GM19025 (cell line): ENCODE measurements around the gene F11R.
"Not testable (repeated sequence)": the region's sequence is repeated elsewhere in the genome, so short reads cannot be mapped to it uniquely, and the experiment has no call there.

Experiments used
- ATAC-seq: cut with Tn5 transposase; IDR thresholded peaks from one replicate; pipeline ENCODE4 v1.9.1; 2021; ENCODE audit warnings: mild to moderate bottlenecking, low read depth, moderate library complexity; ENCODE audit not compliant: unreplicated experiment

The F11R gene

DNA sequence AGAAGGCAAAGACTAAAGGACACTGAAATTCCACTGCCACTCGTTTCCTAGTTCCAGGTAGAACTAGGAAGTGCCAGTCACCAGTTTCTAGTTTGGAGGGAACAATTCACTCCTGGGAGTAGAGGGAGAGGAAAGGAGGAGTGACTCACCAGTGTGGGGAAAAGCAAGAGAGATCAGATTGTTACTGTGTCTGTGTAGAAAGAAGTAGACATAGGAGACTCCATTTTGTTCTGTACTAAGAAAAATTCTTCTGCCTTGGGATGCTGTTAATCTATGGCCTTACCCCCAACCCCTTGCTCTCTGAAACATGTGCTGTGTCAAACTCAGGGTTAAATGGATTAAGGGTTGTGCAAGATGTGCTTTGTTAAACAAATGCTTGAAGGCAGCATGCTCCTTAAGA, 4.3 kb downstream of the F11R start:
- not testable (repeated sequence) for ATAC-seq

- ATAC-seq: peak; percentile 71
Measured at GRCh38 chr1:161013488-161014230, 7.3 kb downstream of the F11R start.

GRCh38 chr1:161013131-161013487, 7.8 kb downstream of the F11R start:
- ATAC-seq: no peak

DNA sequence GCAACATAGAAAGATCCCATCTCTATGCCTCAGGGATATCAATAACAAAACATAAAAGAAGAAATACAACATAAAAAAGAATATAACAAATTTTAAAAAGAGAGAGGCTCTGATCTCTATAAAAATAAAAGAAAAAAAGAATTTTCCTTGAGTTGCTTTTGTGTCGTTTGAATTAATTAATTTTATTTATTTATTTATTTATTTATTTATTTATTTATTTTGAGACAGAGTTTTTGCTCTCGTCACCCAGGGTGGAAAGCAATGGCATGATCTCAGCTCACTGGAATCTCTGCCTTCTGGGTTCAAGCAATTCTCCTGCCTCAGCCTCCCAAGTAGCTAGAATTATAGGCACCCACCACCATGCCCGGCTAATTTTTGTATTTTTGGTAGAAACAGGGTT, 8.5 kb downstream of the F11R start:
- no peak for ATAC-seq

- no peak for ATAC-seq
Measured at GRCh38 chr1:161009602-161010211, 11.2 kb downstream of the F11R start.

DNA sequence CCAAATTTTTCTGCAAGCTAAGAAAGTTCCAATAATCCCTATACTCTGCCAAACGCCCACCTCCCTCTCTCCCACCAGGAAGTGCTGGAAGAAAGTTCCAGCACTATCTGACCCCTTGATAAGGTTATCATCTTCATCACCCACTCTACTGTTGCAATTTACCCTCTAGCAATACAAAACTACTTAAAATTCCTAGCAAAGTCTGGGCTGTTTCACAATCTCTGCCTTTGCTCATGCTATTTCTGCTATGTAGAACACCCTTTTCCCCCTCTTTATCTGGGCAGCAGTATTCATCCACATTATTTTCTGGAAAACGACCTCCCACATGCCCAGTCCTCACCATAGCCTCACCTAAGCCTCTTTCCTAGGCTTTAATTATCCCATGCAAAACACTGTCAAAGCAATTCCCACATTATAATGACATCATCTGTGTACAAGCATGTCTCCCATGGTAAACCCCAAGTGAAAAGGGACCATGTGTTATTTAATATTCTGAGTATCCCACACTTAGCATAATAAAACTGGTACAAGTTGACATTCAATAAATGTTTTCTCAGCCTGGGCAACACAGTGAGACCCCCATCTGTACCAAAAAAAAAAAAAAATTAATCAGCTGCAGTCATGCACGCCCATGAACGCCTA, 12.0 kb downstream of the F11R start:
- no peak for ATAC-seq

DNA sequence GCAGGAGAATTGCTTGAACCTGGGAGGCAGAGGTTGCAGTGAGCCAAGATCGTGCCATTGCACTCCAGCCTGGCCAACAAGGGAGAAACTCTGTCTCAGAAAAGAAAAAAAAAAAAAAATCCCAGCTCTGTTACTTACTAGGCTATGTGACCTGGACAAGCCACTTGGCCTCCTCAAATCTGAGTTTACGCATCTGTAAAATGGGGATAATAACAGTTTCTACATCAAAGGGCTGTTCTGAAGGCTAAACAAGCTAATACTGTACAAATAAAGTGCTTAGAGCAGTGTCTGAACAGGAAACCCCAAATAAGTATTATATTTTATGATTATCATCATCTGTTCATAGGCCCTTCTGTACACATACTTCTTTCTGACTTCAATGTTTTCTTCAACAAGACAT, 13.6 kb downstream of the F11R start:
- no peak for ATAC-seq

DNA sequence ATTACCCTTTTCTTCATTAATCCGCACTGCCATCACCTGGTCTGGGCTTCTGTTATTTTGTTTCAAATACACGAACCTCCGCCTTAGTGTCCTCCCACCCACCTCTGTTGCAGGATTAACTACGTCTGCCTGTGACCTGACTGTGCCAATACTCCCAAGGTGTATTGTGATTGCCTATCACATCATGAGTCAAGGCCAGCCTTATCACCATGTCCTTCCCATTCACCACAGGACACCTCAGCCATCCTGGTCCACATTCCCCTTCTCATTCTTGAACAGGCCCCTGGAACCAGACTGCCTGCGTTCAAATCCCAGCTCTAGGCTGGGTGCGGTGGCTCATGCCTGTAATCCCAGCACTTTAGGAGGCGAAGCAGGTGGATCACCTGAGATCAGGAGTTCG, 14.4 kb downstream of the F11R start:
- ATAC-seq: no peak

DNA sequence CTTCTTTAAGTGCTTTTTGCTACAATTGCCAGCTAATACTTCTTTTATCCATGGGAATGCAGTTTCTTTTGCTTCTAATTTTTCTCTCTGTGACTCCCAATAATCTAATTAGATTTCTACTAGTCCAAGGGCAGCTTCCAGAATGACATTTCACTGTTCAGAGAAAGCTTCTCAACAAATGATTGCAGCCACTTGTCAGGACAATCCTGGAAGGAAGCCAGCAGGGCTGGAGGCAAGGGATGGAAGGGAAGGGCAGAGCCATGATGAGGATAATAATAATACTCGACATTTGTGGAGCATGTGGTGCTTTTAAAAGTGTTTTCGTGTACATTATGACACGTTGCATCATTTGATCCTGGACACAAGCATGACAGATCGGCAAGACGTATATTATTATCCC, 19.4 kb downstream of the F11R start:
- ATAC-seq: no peak

GRCh38 chr1:161000736-161001480, 20.0 kb downstream of the F11R start:
- ATAC-seq: no peak

GRCh38 chr1:160999376-160999775, 21.6 kb downstream of the F11R start:
- ATAC-seq: no peak

- peak; percentile 51 for ATAC-seq
Measured at GRCh38 chr1:160997323-160998038, 23.5 kb downstream of the F11R start.

- ATAC-seq: no peak
Measured at GRCh38 chr1:160996178-160996577, 24.8 kb downstream of the F11R start.

DNA sequence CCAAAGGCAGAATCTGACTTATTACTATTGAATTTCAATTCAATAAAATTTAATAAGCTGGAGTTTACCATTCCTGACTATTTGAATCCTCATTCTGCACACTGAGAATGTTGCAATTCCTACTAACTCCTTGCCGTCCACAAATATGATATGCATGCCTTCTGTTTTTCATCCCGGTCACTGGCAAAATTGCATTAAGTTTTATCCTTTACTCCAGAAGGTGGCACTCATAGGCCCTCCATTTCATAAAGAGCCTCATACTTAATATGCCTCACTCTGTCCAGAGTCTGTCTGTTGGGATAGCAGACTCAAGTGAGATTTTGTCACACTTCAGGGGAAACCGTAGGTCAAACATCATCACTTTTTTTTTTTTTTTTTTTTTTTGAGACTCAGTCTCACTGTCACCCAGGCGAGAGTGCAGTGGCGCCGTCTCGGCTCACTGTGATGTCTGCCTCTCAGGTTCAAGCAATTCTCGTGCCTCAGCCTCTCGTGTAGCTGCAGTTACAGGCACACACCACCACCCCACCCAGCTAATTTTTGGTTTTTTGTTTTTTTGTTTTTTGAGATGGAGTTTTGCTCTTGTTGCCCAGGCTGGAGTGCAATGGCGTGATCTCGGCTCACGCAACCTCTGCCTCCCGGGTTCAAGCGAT, 27.3 kb downstream of the F11R start:
- ATAC-seq: no peak

DNA sequence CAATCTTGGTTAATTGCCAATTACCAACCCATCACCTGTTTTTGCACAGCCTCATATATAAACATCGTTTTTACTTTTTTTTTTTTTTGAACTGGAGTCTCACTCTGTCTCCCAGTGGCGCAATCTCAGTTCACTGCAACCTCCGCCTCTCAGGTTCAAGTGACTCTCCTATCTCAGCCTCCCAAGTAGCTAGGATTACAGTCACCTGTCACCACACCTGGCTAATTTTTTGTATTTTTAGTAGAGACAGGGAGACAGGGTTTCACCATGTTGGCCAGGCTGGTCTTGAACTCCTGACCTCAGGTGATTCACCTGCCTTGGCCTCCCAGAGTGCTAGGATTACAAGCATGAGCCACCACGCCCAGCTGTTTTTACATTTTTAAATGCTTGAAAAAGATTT, 28.9 kb downstream of the F11R start:
- not testable (repeated sequence) for ATAC-seq

- no peak for ATAC-seq
Measured at GRCh38 chr1:160987359-160988050, 33.4 kb downstream of the F11R start.

GRCh38 chr1:160985723-160986122, 35.2 kb downstream of the F11R start:
- no peak for ATAC-seq

DNA sequence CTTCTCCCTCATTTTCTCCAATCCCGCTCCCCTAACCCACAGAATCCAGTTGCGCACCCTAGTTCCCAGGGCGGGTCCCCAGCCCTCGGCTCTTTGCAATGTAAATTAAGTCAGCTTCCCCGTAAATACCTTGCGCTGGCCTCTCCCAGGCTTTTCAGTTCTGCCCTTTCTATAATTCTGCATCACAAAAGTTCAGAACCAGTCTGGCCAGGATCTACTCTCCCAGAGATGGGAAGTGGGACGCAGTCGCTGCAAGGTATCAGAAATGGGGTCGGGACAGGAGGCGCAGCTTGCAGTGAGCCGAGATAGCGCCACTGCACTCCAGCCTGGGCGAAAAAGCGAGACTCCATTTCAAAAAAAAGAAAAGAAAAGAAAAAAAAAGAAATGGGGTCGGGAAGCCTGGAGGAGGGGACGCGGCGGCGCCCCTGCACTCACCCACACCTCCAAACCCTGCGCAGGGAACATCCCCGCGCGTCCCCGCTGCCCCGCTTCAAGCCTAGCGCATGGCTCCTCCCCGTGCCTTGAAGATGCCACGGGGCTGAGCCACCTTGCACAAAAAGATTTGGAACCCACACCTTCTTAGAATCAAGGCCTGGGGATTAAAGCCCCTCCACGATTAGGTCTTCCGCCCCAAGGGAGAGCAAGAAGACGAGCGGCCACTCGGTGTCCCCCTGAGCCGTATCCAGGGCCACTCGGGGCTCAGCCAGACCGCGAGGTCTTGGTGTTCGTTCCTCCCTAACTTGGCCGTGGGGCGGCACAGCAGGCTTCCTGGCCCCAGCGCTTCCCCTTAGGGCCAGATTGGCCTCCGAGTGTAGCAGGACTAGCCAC, 39.2 kb downstream of the F11R start:
- ATAC-seq: no peak

DNA sequence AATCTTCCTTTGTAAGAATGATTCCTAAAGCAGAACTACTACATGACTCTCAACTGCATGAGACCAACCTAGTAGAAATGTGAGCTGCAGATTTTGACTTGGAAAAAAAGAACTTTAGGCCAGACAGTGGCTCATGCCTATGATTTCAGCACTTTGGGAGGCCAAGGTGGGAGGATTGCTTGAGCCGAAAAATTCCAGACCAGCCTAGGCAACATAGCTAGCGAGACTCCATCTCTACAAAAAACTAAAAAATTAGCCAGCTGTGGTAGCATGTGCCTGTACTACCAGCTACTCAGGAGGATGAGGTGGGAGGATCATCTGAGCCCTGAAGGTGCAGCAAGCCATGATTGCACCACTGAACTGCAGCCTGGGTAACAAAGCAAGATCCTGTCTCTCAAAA, 41.7 kb downstream of the F11R start:
- no peak for ATAC-seq
